GM19455 (cell line): Measurements from ENCODE around the gene VSTM1.
"Not testable (repeated sequence)": the region's sequence is repeated elsewhere in the genome, so short reads cannot be mapped to it uniquely, and the experiment has no call there.

Source experiments
- ATAC-seq: cut with Tn5 transposase; IDR thresholded peaks from one replicate; pipeline ENCODE4 v1.9.1; 2021; ENCODE audit not compliant: unreplicated experiment

The VSTM1 gene

GRCh38 chr19:54063350-54064116 lies at the start of gene VSTM1:
VSTM1 (minus strand) TSS chr19:54063897; CDS start chr19:54063777, 120 bp downstream.
- ATAC-seq = no peak

- ATAC-seq = no peak
Observed at GRCh38 chr19:54109651-54110050, 46.0 kb upstream of the VSTM1 start.

DNA sequence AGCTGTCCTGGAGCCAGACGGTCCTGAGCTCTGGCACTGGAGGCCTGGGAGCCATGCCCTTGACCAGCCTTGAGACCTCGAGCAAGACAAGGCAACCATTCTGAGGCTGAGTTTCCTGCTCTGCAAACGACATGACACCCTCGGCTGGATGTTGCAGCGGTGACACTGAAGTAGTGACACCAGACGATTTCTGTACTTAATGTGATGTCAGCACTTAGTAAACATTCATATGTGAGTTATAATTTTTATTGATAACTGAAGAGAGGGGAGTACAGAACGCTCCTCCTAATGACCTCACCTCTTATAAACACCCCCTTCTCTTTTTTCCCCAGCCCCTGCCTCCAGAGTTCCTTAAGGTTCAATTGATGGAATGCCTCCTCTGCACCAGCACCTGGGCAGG lies 44.8 kb upstream of the VSTM1 start:
- ATAC-seq = no peak

GRCh38 chr19:54107876-54108490 lies 44.3 kb upstream of the VSTM1 start:
- no peak for ATAC-seq

- ATAC-seq = no peak
Observed at GRCh38 chr19:54106716-54107115, 43.0 kb upstream of the VSTM1 start.

DNA sequence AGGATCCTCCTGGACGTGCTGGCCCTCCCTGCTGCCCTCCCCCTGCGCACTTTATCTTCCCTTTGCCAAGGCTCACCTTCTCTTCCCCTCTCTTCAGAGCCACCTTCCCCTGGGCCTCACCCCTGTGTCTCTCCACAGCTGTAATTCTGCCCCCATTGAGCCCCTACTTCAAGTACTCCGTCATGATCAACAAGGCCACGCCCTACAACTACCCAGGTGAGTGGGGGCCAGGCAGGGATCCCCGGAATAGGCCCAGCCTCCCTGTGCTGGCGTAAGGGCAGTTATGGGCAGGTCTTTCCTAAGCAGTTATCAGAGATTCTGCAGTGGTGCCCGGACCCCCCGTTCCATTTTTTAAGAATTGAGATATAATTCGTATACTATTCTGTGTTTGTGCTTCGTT lies 42.1 kb upstream of the VSTM1 start:
- ATAC-seq = no peak

- ATAC-seq = no peak
Observed at GRCh38 chr19:54104998-54105715, 41.5 kb upstream of the VSTM1 start.

DNA sequence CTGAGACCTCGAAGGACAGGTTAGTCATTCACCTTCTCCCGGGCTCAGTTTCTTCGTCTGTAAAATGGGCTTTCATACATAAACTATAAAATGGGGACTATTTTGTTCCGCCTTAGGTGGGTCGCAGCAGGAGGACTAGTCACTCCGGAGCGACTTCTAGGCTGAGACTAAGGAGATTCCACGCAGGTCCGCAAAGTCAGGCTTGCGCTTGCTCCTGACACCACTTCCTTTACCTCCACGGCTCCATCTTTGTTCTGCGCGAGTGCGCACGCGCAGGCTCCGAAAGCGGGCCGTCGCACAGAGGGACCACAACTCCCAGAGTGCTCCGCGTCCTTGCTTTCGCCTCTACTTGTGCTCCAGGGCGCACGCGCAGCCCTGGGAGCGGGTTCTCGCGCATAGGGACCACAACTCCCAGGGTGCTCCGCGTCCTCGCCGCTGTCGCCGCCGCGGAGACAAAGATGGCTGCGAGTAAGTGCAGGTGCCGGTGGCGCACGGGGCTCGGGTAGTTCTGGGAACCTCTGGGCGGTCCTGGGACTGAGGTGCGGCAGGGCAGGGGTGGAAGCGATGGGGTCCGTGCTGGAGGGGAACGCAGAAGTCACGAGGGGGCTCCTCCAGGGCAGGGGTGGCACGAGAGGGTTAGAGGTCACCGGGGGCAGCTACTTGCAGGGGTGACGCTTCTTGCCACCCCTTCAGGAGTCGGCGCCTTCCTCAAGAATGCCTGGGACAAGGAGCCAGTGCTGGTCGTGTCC lies 38.9 kb upstream of the VSTM1 start, which contains the start of gene NDUFA3:
TSS of gene NDUFA3 (plus strand) at position 435 of the 749 bp plus-strand sequence. CDS start at position 459, 24 bp downstream.
- peak; percentile 85 for ATAC-seq

GRCh38 chr19:54100561-54100960 lies 36.9 kb upstream of the VSTM1 start, which contains the start of gene OSCAR:
OSCAR (minus strand) TSS chr19:54100803; CDS start chr19:54100792, 11 bp downstream.
- no peak for ATAC-seq

- not testable (repeated sequence) for ATAC-seq
Observed at GRCh38 chr19:54099903-54100255, 36.2 kb upstream of the VSTM1 start.

DNA sequence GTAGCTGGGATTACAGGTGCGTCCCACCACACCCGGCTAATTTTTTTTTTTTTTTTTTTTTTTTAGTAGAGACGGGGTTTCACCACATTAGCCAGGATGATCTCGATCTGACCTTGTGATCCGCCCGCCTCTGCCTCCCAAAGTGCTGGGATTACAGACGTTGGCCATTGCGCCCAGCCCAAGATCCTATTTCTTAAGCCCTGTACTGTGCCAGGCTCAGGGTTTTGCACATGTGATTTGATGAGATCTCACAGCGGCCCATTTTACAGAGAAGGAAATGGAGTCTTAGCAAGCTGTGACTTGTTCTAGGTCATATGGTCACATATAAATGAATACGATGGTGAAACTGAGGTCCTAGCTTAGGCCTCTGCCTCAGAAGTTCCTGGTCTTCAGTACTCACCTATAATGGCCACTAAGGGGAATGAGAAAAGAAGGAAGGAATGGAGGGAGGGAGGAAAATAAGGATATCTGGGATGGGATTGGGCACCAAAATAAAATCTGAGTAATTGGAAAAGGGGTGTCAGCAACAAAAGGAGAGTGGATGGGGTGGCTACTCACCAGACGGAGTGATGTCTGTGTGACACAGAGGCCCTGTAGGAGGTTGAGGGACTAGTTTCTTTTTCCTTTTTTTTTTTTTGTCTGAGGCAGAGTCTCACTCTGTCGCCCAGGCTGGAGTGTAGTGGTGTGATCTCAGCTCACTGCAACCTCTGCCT lies 35.6 kb upstream of the VSTM1 start:
- ATAC-seq = no peak

DNA sequence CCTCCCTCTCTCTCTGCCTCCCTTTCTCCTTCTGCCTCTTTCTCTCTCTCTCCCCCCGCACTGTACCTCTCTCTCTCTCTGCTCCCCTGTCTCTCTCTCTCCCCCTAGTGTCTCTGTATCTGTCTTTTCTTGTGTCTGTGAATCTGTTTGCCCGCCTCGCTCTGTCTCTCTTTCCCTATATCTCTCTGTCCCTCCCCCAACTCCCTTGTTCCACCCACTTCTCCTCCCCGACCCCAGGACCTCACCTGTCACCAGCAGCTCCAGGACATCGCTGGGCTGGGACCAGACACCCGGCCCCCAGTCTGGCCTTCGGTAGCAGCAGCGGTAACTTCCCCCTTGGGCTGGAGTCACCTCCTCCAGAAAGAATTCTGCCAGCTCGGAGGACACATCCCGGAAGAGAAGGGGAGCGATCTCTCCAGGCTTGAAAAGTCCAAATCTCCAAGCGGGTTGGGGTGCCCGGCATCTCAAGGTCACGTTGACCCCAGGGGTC lies 33.0 kb upstream of the VSTM1 start:
- ATAC-seq = no peak

DNA sequence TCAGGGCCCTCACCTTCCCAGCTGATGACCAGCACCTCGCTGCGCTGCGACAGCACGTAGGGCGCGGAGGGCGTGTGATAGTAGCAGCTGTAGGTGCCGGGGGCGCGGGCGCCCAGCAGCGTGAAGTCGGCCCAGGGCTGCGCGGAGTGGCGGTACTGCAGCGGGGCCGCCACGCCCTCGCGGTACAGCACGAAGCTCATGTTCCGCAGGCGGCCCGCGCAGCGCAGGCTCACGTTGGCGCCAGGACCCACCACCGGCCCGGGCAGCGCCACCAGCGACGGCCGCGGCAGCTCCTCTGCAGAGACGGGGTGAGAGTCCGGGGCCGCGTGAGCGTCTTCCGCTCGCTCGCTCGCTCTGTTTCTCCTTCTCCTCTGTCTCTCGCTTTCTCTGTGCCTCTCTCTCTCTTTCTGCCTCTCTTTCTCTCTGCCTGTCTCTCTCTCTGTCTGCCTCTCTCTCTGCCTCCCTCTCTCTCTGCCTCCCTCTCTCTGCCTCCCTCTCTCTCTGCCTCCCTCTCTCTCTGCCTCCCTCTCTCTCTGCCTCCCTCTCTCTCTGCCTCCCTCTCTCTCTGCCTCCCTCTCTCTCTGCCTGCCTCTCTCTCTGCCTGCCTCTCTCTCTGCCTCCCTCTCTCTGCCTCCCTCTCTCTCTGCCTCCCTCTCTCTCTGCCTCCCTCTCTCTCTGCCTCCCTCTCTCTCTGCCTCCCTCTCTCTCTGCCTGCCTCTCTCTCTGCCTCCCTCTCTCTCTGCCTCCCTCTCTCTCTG lies 32.3 kb upstream of the VSTM1 start:
- not testable (repeated sequence) for ATAC-seq

GRCh38 chr19:54095136-54095858 lies 31.6 kb upstream of the VSTM1 start:
- ATAC-seq = no peak

DNA sequence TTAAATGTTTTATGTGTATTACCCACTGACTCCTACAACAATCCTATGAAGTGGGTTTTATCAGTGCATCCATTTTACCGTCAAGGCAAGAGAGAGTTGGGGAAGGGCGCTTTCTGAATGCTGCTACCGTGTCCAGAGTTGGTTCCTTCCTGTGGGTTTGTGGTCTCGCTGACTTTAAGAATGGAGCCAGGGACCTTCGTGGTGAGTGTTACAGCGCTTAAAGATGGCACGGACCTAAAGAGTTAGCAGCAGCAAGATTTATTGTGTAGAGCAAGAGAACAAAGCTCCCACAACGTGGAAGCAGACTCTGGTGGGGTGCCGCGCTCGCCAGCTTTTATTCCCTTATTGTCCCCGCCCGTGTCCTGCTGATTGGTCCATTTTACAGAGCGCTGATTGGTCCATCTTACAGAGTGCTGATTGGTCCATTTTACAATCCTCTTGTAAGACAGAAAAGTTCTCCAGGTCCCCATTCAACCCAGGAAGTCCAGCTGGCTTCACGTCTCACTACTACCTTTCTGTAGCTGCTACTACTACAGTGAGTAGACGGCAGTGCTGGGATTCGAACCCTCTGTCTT lies 30.8 kb upstream of the VSTM1 start:
- no peak for ATAC-seq

DNA sequence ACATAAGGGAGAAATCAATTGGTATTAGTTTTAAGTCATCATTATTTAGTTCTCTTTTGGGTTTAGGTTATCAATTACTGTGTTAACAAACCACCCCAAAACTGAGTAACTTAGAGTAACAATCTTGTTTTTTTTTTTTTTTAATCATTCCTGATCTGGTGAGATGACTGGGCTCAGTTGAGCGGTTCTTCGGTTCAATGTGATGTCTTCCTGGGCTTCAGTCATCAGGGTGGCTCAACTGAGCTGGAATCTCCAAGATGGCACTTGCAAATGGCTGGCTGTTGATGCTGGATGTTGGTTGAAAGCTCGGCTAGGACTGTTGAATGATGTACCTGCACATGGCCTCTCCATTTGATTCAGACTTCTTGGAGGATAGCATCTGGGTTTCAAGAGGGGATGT lies 20.7 kb upstream of the VSTM1 start:
- no peak for ATAC-seq

DNA sequence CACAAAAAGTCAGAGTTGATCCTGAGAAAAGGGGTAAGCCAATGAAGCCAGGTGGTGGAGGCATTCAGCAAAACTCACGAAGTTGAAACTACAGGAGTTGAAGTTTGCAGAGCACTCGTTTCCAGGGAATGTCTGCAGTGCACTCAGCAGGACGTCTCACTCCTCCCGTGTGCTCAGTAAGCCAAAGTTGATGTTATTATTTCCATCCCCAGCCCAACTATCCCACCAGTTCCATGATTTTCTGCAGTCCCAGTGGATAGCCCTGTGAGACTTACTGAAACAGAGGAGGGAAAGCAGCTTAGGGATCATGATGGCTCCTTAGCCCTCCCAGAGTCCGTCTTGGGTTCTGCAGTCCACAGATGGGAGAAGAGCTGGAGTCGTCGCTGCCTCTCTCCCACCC lies 17.3 kb upstream of the VSTM1 start, which contains the start of gene TARM1:
TSS of gene TARM1 (minus strand) at position 334 of the 400 bp plus-strand sequence. CDS start at position 309, 25 bp downstream.
- no peak for ATAC-seq

GRCh38 chr19:54077334-54077733 lies 13.6 kb upstream of the VSTM1 start:
- ATAC-seq = no peak
